B cell (primary cell): ENCODE results near the gene FAM3B.

Experiments used
- EZH2 ChIP-seq: IDR thresholded peaks from 2 replicates; pipeline ENCODE4 v1.6.1; 2012; ENCODE audit warnings: borderline replicate concordance, low read depth, mild to moderate bottlenecking, moderate library complexity, low read length; ENCODE audit not compliant: insufficient read depth, poor library complexity, severe bottlenecking
- TF ChIP-seq, protein P1 (sequence below): fragments of 200-600 bp; IDR thresholded peaks from one replicate; pipeline ENCODE4 v1.8.0; 2022; ENCODE audit warnings: antibody characterized with exemption, mild to moderate bottlenecking

DNA sequence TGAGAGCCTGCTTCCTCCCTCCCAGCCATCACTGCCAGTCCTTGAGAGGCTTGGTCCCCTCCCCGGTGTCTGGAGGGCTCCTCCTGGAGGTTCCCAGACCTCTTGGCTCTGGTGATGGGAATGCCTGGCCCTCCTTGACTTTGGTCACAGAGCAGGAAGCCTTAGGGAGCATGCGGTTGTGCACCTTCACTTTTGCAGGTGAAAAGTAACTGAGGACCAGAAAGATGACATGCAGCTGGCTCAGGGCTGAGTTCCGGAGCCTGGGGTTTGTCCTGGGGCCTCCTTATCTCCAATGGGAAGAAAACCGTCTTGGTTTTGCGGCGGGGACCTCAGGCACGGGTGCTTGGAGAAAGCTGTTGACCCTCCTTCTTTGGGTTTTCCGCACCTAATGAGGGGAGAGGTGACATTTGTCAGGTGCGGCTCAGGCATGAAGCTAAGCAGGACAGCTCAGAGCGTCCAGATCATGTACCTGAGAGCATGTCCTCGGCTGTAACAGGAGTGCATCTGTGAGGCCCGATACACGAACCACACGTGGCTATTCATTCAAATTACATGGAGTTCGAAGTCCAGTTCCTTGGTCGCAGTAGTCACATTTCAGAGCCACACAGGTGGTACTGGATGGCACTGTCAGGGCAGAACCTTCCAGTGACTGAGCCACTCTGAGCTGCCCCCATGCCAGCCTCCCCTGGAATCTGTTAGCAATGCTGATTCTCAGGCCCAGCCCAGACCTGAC lies 44.6 kb downstream of the FAM3B start:
- TF ChIP-seq, protein P1, sequence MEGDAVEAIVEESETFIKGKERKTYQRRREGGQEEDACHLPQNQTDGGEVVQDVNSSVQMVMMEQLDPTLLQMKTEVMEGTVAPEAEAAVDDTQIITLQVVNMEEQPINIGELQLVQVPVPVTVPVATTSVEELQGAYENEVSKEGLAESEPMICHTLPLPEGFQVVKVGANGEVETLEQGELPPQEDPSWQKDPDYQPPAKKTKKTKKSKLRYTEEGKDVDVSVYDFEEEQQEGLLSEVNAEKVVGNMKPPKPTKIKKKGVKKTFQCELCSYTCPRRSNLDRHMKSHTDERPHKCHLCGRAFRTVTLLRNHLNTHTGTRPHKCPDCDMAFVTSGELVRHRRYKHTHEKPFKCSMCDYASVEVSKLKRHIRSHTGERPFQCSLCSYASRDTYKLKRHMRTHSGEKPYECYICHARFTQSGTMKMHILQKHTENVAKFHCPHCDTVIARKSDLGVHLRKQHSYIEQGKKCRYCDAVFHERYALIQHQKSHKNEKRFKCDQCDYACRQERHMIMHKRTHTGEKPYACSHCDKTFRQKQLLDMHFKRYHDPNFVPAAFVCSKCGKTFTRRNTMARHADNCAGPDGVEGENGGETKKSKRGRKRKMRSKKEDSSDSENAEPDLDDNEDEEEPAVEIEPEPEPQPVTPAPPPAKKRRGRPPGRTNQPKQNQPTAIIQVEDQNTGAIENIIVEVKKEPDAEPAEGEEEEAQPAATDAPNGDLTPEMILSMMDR, result no peak
- no peak for TF ChIP-seq EZH2
